ENCODE results near the gene FUCA1. TPM values are rescaled to one million over a fixed set of nuclear protein-coding genes. Genes with fewer than 3 reads are reported as not detected.

Gene FUCA1
- total and polyA plus RNA-seq, 10 of the 15 experiments (the other 5 are each of a cell fraction or from before 2014, with no cell fraction given): 33.3 to 117 (median 52.6) TPM

GRCh38 chr1:23838401-23838866 lies 29.7 kb downstream of the FUCA1 start:
- intact Hi-C loops (cut with micrococcal nuclease; ENCODE audit: unreplicated experiment): no loop called here
- TF ChIP-seq TARDBP (IDR thresholded peaks at IDR 0.05; ENCODE audit: borderline replicate concordance) (no peak), STAT1 (conservative IDR thresholded peaks at IDR 0.05) (no peak), ZBTB40 (IDR thresholded peaks at IDR 0.05; ENCODE audit: borderline replicate concordance) (no peak), KDM1A (IDR thresholded peaks at IDR 0.05; ENCODE audit: borderline replicate concordance) (no peak), BCL3 (IDR thresholded peaks at IDR 0.05; ENCODE audit: borderline replicate concordance, insufficient read depth, low read depth, low read length, poor library complexity, severe bottlenecking) (no peak), LARP7 (IDR thresholded peaks at IDR 0.05) (peak; percentile 54; the same call in 1 of the 2 replicates), CBFB (IDR thresholded peaks at IDR 0.05; ENCODE audit: low read depth) (no peak), NFYB (IDR thresholded peaks at IDR 0.05; ENCODE audit: insufficient read depth, low read depth, low read length) (no peak), ZBTB33 (IDR thresholded peaks at IDR 0.05) (no peak), ATF7 (IDR thresholded peaks at IDR 0.05; ENCODE audit: low read depth) (no peak), SMC3 (IDR thresholded peaks at IDR 0.05; ENCODE audit: borderline replicate concordance, low read length) (no peak), EED (IDR thresholded peaks at IDR 0.05; ENCODE audit: low read depth) (no peak), SMARCA5 (IDR thresholded peaks at IDR 0.05) (no peak), POLR2A (IDR thresholded peaks at IDR 0.05; ENCODE audit: low read depth, low read length) (0 out of 2 replicates have a peak, but pooled peaks have one; percentile 38), RAD51 (IDR thresholded peaks at IDR 0.05) (no peak), SREBF2 (IDR thresholded peaks at IDR 0.05; ENCODE audit: low read length) (no peak)
- TF ChIP-seq, protein P1, sequence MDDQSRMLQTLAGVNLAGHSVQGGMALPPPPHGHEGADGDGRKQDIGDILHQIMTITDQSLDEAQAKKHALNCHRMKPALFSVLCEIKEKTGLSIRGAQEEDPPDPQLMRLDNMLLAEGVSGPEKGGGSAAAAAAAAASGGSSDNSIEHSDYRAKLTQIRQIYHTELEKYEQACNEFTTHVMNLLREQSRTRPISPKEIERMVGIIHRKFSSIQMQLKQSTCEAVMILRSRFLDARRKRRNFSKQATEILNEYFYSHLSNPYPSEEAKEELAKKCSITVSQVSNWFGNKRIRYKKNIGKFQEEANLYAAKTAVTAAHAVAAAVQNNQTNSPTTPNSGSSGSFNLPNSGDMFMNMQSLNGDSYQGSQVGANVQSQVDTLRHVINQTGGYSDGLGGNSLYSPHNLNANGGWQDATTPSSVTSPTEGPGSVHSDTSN (IDR thresholded peaks at IDR 0.05; ENCODE audit: insufficient replicate concordance, low read depth, low read length): no peak

More at GRCh38 chr1:23838401-23838866, 29.7 kb downstream of the FUCA1 start:
- Histone ChIP-seq H3K4me2 (ENCODE audit: control insufficient read depth, insufficient read depth) (peak overlapping the region; percentile 80), H3K36me3 (ENCODE audit: control insufficient read depth in 2 of 2, insufficient read depth in 2 of 2, low read length in 1 of 2) (no peaks in the 10 kb centered on the region), H3K4me3 (peak overlapping the region; percentile 61; the same call in 1 of the 2 replicates), H4K20me1 (ENCODE audit: control insufficient read depth, insufficient read depth) (no peaks in the 10 kb centered on the region), H3K9ac (ENCODE audit: control insufficient read depth, insufficient read depth, low read length) (no peak overlapping the region), H3K27me3 (replicated peaks in 1 of 2; ENCODE audit: control insufficient read depth in 2 of 2, insufficient read depth in 2 of 2, low read length in 1 of 2) (no peaks in the 10 kb centered on the region), H3K9me3 (replicated peaks; ENCODE audit: control insufficient read depth, insufficient read depth, low read length) (no peaks in the 10 kb centered on the region; the same call in 2 of the 3 replicates), H3K4me1 (ENCODE audit: control insufficient read depth, insufficient read depth, low read length) (no peaks in the 10 kb centered on the region), H3K27ac (ENCODE audit: control insufficient read depth, insufficient read depth) (no peak overlapping the region), H2AFZ (ENCODE audit: control insufficient read depth, low read depth, low read length) (peak overlapping the region; percentile 77), H3K79me2 (ENCODE audit: control insufficient read depth, insufficient read depth, low read length) (no peaks in the 10 kb centered on the region)
- in situ Hi-C loops (cut with MboI): no loop called here
- CTCF ChIA-PET: interaction anchor here (0.7 to 3.7 kb wide), 6 partner anchors 16 to 169 kb away, joined by 3 to 16 read pairs (median 3); no protein-coding TSS in a partner anchor
- no TSS peak for BruUV-seq (replicated peaks)
- under 1% methylated on average over 19 of the region's 21 CpGs for WGBS (ENCODE audit: insufficient coverage, insufficient replicate concordance, low lambda C conversion rate, missing lambda C conversion rate)
- ATAC-seq (peak; percentile 100), DNase-seq (ENCODE audit: low read depth, low spot score) (peak; percentile 28), FAIRE-seq (no peak)
- RAD21 ChIA-PET (ENCODE audit: unreplicated experiment): interaction anchor here (1.0 to 1.8 kb wide), 2 partner anchors 27 kb away, joined by 3 to 14 read pairs; no protein-coding TSS in a partner anchor
- POLR2A ChIA-PET: interaction anchor here (0.7 to 1.9 kb wide), 6 partner anchors 13 to 71 kb away, joined by 3 to 13 read pairs (median 4); partner anchors contain the start of gene HMGCL
- SMC1A ChIA-PET (ENCODE audit: uncharacterized antibody, unreplicated experiment): interaction anchor here (0.7 to 1.6 kb wide), 5 partner anchors 11 to 581 kb away, joined by 3 to 8 read pairs (median 3); no protein-coding TSS in a partner anchor
